Sigmoid colon (tissue), 7 donors: Measurements from ENCODE around the gene INTS6. TPM values are rescaled to one million over a fixed set of nuclear protein-coding genes. Genes with fewer than 3 reads are reported as not detected.

Experiments
- DNase-seq: peaks from one replicate; pipeline ENCODE4 v3.0.0-alpha.2; 2019
- H3K27ac ChIP-seq, 4 donors: fragments of 200-600 bp; sonication (generic); one replicate each; pipeline ENCODE4 v1.5.1; 2016 to 2019; ENCODE audit warnings: mild to moderate bottlenecking in 1 of 4
- H3K27me3 ChIP-seq, 3 donors: fragments of 200-600 bp; sonication (generic); one replicate each; pipeline ENCODE4 v1.5.1; 2019; ENCODE audit warnings: mild to moderate bottlenecking in 1 of 3
- H3K36me3 ChIP-seq, 4 donors: fragments of 200-600 bp; sonication (generic); one replicate each; pipeline ENCODE4 v1.5.1; 2016 to 2019
- H3K4me1 ChIP-seq, 4 donors: fragments of 200-600 bp; sonication (generic); one replicate each; pipeline ENCODE4 v1.5.1; 2017 to 2019
- H3K4me3 ChIP-seq, 4 donors: fragments of 200-600 bp; sonication (generic); one replicate each; pipeline ENCODE4 v1.5.1; 2017 to 2019; ENCODE audit warnings: mild to moderate bottlenecking in 2 of 4, moderate library complexity in 1 of 4
- H3K9me3 ChIP-seq, 4 donors: fragments of 200-600 bp in 3 of 4; sonication (generic) in 3 of 4; one replicate each; pipeline versions ENCODE4 v1.5.1 to v1.6.1; 2013 to 2019
- CTCF ChIP-seq, 4 experiments: fragments of 450-650 bp in 3 of 4; fragments of 200-600 bp in 1 of 4; IDR thresholded peaks; one replicate each; pipeline ENCODE4 v1.5.1; 2016 to 2019; ENCODE audit warnings: antibody characterized with exemption in 4 of 4, mild to moderate bottlenecking in 3 of 4, moderate library complexity in 2 of 4
- EP300 ChIP-seq, 4 donors: sonication (generic); formaldehyde crosslinking; IDR thresholded peaks; one replicate each; pipeline ENCODE4 v1.6.1; 2017; ENCODE audit warnings: antibody characterized with exemption in 4 of 4
- POLR2A ChIP-seq, 2 donors: fragments of 450-650 bp; IDR thresholded peaks; one replicate each; pipeline ENCODE4 v1.6.1; 2016; ENCODE audit warnings: antibody characterized with exemption in 2 of 2, mild to moderate bottlenecking in 2 of 2, moderate library complexity in 2 of 2
- POLR2AphosphoS5 ChIP-seq, 4 donors: sonication (generic); formaldehyde crosslinking; IDR thresholded peaks; one replicate each; pipeline ENCODE4 v1.6.1; 2017; ENCODE audit warnings: antibody characterized with exemption in 4 of 4
- WGBS, 2 donors: extraction: QIAGEN DNeasy Blood & Tissue Kit; methylation state at CpG; one replicate each; pipeline ENCODE4 v1.1.7; 2013; 5-methylcytosine and 5-hydroxymethylcytosine counted together
- intact Hi-C: fragments of 100-400 bp; cut with DNase I; formaldehyde crosslinking; loops from one replicate; pipeline ENCODE4 v1.15.1; 2023
- polyA plus RNA-seq, 3 donors: library from polyadenylated mRNA; stranded (reverse); fragments of 200-250 nt; gene quantifications; one replicate each; pipeline ENCODE4 v1.2.3, GENCODE V29; 2013
- total RNA-seq, 4 donors: library from RNA; depleted of rRNA; stranded (reverse); fragments of >200 nt; gene quantifications; one replicate each; pipeline ENCODE4 v1.1.0, GENCODE V29; 2016
- donor health status: healthy with polysubstance abuse.
- donor health status: Bipolar disorder and iron deficiency.
- donor health status: healthy.

Gene INTS6
- total and polyA plus RNA-seq, 7 donors = 6.7 to 43.3 (median 30.0) TPM

DNA sequence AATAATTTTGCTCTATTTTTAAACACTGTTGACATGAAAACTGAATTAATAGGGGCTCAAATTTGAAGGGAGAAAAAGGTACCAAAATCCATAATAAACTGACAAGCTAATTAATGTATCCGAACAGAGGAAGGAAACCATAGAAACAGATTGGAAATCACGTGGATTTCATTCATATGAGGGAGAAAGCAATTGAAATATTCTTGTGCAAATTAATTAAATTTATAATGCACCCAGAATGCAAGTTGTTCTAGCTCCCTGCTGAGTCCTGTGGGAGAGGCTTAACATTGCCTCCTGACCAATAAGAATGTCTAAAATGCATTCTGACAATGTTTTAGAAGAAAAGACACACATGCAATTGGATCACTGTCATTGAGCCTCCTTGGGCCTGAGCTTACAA is 131.0 kb downstream of the INTS6 start:
- DNase-seq = no peak
- H3K4me1 ChIP-seq = no peaks in the 10 kb centered on the region
- 85 to 89% methylated on average over 2 of the region's 2 CpGs for WGBS, 2 donors
- no peaks in the 10 kb centered on the region for H3K9me3 ChIP-seq
- intact Hi-C loops = no loop called here
- H3K36me3 ChIP-seq = no peaks in the 10 kb centered on the region
- TF ChIP-seq CTCF (IDR thresholded peaks at IDR 0.05) (no peak), EP300 (IDR thresholded peaks at IDR 0.05) (no peak), POLR2A (IDR thresholded peaks at IDR 0.05) (no peak), POLR2AphosphoS5 (IDR thresholded peaks at IDR 0.05) (no peak)
- H3K27me3 ChIP-seq = no peaks in the 10 kb centered on the region
- no peak overlapping the region for H3K27ac ChIP-seq
- no peak overlapping the region for H3K4me3 ChIP-seq

DNA sequence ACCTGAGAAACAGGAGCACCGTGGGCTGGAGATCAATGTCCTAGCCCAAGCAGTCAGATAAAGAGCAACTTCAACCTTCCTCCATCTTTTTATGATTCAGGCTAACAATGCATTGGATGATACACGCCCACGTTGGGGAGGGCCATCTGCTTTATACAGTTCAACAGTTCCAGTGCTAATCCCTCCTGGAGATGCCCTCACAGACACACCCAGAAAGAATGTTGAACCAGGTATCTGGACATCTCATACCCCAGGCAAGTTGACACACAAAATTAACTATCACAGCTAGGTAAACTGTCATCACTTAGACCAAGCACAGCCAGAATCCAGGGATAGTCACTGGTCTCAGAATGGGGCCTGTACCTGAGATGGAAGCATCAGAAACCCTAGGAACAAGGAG is 134.0 kb downstream of the INTS6 start:
- H3K27ac ChIP-seq = no peak overlapping the region
- no peaks in the 10 kb centered on the region for H3K9me3 ChIP-seq
- 56 to 76% methylated on average over 3 of the region's 3 CpGs for WGBS, 2 donors
- no peaks in the 10 kb centered on the region for H3K36me3 ChIP-seq
- intact Hi-C loops = no loop called here
- H3K4me1 ChIP-seq = no peaks in the 10 kb centered on the region
- no peak overlapping the region for H3K4me3 ChIP-seq
- no peaks in the 10 kb centered on the region for H3K27me3 ChIP-seq
- TF ChIP-seq EP300 (IDR thresholded peaks at IDR 0.05) = no peak
- TF ChIP-seq CTCF (IDR thresholded peaks at IDR 0.05) = no peak
- TF ChIP-seq POLR2AphosphoS5 (IDR thresholded peaks at IDR 0.05) = no peak
- TF ChIP-seq POLR2A (IDR thresholded peaks at IDR 0.05) = no peak
- DNase-seq = no peak

- WGBS, 2 donors = 85 to 94% methylated on average over 2 of the region's 2 CpGs
- intact Hi-C loops = no loop called here
These were observed 134.8 kb downstream of the INTS6 start for GRCh38 chr13:51318015-51318414.

GRCh38 chr13:51317262-51317661 is 135.6 kb downstream of the INTS6 start:
- WGBS, 2 donors = 60 to 85% methylated on average over 1 of the region's 1 CpG
- Histone ChIP-seq H3K9me3 (no peaks in the 10 kb centered on the region), H3K27me3 (no peaks in the 10 kb centered on the region), H3K27ac (no peak overlapping the region), H3K4me1 (no peaks in the 10 kb centered on the region), H3K36me3 (no peaks in the 10 kb centered on the region), H3K4me3 (no peak overlapping the region)
- intact Hi-C loops = no loop called here
- TF ChIP-seq POLR2A (IDR thresholded peaks at IDR 0.05) (no peak), EP300 (IDR thresholded peaks at IDR 0.05) (no peak), POLR2AphosphoS5 (IDR thresholded peaks at IDR 0.05) (no peak), CTCF (IDR thresholded peaks at IDR 0.05) (no peak)
- DNase-seq = no peak

More at GRCh38 chr13:51318015-51318414, 134.8 kb downstream of the INTS6 start:
- no peak for DNase-seq
- Histone ChIP-seq H3K27me3 (no peaks in the 10 kb centered on the region), H3K4me1 (no peaks in the 10 kb centered on the region), H3K9me3 (no peaks in the 10 kb centered on the region), H3K4me3 (no peak overlapping the region), H3K36me3 (no peaks in the 10 kb centered on the region), H3K27ac (no peak overlapping the region)
- TF ChIP-seq CTCF (IDR thresholded peaks at IDR 0.05) (no peak), EP300 (IDR thresholded peaks at IDR 0.05) (no peak), POLR2A (IDR thresholded peaks at IDR 0.05) (no peak), POLR2AphosphoS5 (IDR thresholded peaks at IDR 0.05) (no peak)

GRCh38 chr13:51313619-51314018 is 139.2 kb downstream of the INTS6 start:
- WGBS, 2 donors = 77 to 81% methylated on average over 1 of the region's 1 CpG
- Histone ChIP-seq H3K27ac (no peak overlapping the region), H3K9me3 (peaks cover 0 to 3% (median 0%) of the 10 kb centered on the region in 4 donors), H3K4me3 (no peak overlapping the region), H3K4me1 (no peaks in the 10 kb centered on the region), H3K36me3 (no peaks in the 10 kb centered on the region), H3K27me3 (no peaks in the 10 kb centered on the region)
- no peak for TF ChIP-seq POLR2A (IDR thresholded peaks at IDR 0.05)
- intact Hi-C loops = no loop called here
- DNase-seq = no peak
